ENCODE results near the gene C6orf47. TPM values are rescaled to one million over a fixed set of nuclear protein-coding genes. Genes with fewer than 3 reads are reported as not detected.

Gene C6orf47
- polyA plus RNA-seq, 1 donor from 2014 or later = 17.2 TPM

DNA sequence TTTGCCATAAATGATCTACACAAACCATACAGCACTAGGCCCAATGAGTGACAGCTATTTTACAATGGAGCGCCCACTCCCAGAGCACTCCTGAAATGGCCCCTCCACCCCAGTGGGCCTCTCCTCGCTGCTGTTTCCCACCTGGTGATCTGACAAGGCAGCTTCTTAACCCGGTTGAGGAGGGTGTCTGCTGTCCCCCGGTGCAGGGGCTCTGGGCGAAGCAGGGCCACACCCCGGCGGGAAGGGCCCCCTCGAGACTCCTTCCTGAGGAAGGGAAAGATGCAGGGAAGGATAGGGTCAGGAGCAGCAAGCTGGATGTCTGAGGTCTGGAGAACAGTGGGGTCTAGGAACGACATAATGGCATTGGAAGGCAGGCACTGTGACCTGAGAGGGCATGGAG lies 32.3 kb upstream of the C6orf47 start (continued):
- TF ChIP-seq, protein P1, sequence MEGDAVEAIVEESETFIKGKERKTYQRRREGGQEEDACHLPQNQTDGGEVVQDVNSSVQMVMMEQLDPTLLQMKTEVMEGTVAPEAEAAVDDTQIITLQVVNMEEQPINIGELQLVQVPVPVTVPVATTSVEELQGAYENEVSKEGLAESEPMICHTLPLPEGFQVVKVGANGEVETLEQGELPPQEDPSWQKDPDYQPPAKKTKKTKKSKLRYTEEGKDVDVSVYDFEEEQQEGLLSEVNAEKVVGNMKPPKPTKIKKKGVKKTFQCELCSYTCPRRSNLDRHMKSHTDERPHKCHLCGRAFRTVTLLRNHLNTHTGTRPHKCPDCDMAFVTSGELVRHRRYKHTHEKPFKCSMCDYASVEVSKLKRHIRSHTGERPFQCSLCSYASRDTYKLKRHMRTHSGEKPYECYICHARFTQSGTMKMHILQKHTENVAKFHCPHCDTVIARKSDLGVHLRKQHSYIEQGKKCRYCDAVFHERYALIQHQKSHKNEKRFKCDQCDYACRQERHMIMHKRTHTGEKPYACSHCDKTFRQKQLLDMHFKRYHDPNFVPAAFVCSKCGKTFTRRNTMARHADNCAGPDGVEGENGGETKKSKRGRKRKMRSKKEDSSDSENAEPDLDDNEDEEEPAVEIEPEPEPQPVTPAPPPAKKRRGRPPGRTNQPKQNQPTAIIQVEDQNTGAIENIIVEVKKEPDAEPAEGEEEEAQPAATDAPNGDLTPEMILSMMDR (IDR thresholded peaks at IDR 0.05; ENCODE audit: poor library complexity, severe bottlenecking) = no peak
- no peak for TF ChIP-seq SMC3 (conservative IDR thresholded peaks at IDR 0.05; ENCODE audit: poor library complexity)

DNA sequence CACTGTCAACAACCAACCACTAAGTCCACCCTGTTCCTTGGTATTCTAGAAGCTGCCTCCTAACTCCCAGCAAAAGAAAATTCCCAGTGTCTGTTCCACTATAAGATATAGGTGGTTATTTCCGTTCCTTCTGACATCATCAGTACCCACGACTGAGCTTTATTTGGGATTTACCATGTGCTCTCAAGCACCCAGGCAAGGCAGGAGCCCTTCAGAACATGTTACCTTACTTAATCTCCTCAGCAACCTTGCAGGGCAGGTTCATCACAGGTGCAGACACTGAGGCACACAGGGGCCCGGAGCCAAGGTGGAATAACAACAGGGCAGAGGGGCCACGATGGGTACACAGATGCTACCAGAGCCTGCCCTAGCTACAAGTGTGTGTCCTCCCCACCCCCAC lies 31.8 kb upstream of the C6orf47 start:
- H3K9ac ChIP-seq (ENCODE audit: low read length) = no peak overlapping the region
- no peaks in the 10 kb centered on the region for H3K9me3 ChIP-seq (ENCODE audit: low read length)
- H3K4me3 ChIP-seq (ENCODE audit: low read length) = no peak overlapping the region
- no peaks in the 10 kb centered on the region for H3K9me2 ChIP-seq (ENCODE audit: insufficient read depth, low read length)
- no peak overlapping the region for H3K27ac ChIP-seq (ENCODE audit: low read length)
- no peaks in the 10 kb centered on the region for H3F3A ChIP-seq (ENCODE audit: insufficient read depth, low read length, poor library complexity, severe bottlenecking)
- H2AFZ ChIP-seq (ENCODE audit: low read depth, low read length) = no peak overlapping the region
- H3K79me2 ChIP-seq (replicated peaks; ENCODE audit: insufficient read depth, low read length) = no peaks in the 10 kb centered on the region
- no peak for TF ChIP-seq EP300 (conservative IDR thresholded peaks at IDR 0.05; ENCODE audit: poor library complexity, severe bottlenecking)
- TF ChIP-seq, protein P1 (IDR thresholded peaks at IDR 0.05; ENCODE audit: poor library complexity, severe bottlenecking) = no peak
- TF ChIP-seq EZH2 (IDR thresholded peaks at IDR 0.05; ENCODE audit: borderline replicate concordance, insufficient read depth, low read length, poor library complexity, severe bottlenecking) = no peak
- TF ChIP-seq, protein P2, sequence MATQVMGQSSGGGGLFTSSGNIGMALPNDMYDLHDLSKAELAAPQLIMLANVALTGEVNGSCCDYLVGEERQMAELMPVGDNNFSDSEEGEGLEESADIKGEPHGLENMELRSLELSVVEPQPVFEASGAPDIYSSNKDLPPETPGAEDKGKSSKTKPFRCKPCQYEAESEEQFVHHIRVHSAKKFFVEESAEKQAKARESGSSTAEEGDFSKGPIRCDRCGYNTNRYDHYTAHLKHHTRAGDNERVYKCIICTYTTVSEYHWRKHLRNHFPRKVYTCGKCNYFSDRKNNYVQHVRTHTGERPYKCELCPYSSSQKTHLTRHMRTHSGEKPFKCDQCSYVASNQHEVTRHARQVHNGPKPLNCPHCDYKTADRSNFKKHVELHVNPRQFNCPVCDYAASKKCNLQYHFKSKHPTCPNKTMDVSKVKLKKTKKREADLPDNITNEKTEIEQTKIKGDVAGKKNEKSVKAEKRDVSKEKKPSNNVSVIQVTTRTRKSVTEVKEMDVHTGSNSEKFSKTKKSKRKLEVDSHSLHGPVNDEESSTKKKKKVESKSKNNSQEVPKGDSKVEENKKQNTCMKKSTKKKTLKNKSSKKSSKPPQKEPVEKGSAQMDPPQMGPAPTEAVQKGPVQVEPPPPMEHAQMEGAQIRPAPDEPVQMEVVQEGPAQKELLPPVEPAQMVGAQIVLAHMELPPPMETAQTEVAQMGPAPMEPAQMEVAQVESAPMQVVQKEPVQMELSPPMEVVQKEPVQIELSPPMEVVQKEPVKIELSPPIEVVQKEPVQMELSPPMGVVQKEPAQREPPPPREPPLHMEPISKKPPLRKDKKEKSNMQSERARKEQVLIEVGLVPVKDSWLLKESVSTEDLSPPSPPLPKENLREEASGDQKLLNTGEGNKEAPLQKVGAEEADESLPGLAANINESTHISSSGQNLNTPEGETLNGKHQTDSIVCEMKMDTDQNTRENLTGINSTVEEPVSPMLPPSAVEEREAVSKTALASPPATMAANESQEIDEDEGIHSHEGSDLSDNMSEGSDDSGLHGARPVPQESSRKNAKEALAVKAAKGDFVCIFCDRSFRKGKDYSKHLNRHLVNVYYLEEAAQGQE (IDR thresholded peaks at IDR 0.05; ENCODE audit: borderline replicate concordance) = no peak
- no peak for TF ChIP-seq POLR2AphosphoS5 (IDR thresholded peaks at IDR 0.05)
- no peak for TF ChIP-seq SMC3 (conservative IDR thresholded peaks at IDR 0.05; ENCODE audit: poor library complexity)
- no peak for TF ChIP-seq MXI1 (conservative IDR thresholded peaks at IDR 0.05; ENCODE audit: poor library complexity, severe bottlenecking)
- TF ChIP-seq RAD21 (conservative IDR thresholded peaks at IDR 0.05) = no peak
- TF ChIP-seq TAF1 (IDR thresholded peaks at IDR 0.05; ENCODE audit: low read depth) = no peak
- no peak overlapping the region for H3K4me2 ChIP-seq (ENCODE audit: low read length)
- H3K36me3 ChIP-seq (ENCODE audit: insufficient read depth, low read length) = no peaks in the 10 kb centered on the region
- H3K27me3 ChIP-seq (ENCODE audit: insufficient read depth, low read depth, low read length) = no peaks in the 10 kb centered on the region
- no peaks in the 10 kb centered on the region for H4K20me1 ChIP-seq (ENCODE audit: insufficient read depth)

All from neural cell (in vitro differentiated cells).